ENCODE data around the gene PEX1. TPM values are rescaled to one million over a fixed set of nuclear protein-coding genes. Genes with fewer than 3 reads are reported as not detected.
"Not testable (repeated sequence)": the region's sequence is repeated elsewhere in the genome, so short reads cannot be mapped to it uniquely, and the experiment has no call there.

Gene PEX1
- total RNA-seq, 4 donors from 2014 or later: 17.2 to 29.6 (median 23.1) TPM

DNA sequence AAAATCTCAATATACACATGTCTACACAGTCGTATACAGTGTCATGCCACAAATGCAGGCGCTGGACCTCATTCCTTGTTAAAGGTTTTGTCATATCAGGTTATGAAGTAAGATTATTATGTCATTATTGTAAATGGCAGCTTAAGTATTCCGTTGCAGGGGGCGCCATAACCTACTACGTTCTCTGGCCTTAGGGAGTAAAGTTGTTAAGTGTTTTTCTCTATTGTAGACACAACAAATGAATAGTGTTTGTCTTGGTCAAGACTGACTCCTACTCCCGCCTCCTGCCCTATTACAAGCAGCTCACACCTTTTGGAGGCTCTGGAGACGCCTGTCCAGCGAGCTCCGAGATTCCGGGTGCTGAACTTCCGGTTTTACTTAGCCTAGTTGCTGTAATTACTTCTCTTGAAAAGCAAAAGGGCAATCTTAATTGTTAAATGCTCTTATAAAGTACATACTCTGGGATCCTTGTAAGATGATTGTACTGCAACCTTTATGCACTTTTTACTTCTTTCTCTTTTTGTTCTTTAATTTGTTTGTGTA lies 80.0 kb downstream of the PEX1 start:
- peak overlapping the region; percentile 99 for H3K27ac ChIP-seq
- in situ Hi-C loops (cut with MboI; ENCODE audit: low pct_ligation_motif_present in 1 of 4, low pct_unique_long_range_greater_than_20kb in 1 of 4, low sequenced_read_pairs in 3 of 4): loop anchor here in 2 of 4 donors (25.0 kb wide), 1 partner anchor 211 kb away; the partner anchor contains the start of genes ANKIB1 (in 2 of the 2) and KRIT1 (in 2 of the 2)
- WGBS, 2 donors (ENCODE audit: low coverage in 1 of 2): 0% methylated on average over 11 of the region's 11 CpGs
- no peak for TF ChIP-seq POLR2A (IDR thresholded peaks at IDR 0.05)
- TF ChIP-seq, protein P1, sequence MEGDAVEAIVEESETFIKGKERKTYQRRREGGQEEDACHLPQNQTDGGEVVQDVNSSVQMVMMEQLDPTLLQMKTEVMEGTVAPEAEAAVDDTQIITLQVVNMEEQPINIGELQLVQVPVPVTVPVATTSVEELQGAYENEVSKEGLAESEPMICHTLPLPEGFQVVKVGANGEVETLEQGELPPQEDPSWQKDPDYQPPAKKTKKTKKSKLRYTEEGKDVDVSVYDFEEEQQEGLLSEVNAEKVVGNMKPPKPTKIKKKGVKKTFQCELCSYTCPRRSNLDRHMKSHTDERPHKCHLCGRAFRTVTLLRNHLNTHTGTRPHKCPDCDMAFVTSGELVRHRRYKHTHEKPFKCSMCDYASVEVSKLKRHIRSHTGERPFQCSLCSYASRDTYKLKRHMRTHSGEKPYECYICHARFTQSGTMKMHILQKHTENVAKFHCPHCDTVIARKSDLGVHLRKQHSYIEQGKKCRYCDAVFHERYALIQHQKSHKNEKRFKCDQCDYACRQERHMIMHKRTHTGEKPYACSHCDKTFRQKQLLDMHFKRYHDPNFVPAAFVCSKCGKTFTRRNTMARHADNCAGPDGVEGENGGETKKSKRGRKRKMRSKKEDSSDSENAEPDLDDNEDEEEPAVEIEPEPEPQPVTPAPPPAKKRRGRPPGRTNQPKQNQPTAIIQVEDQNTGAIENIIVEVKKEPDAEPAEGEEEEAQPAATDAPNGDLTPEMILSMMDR (IDR thresholded peaks at IDR 0.05): peak; percentile 23 to 50 (median 40)
- TF ChIP-seq EP300 (IDR thresholded peaks at IDR 0.05; ENCODE audit: low read depth): no peak
- peak in 1 of 3 donors; percentile 8 for TF ChIP-seq POLR2AphosphoS5 (IDR thresholded peaks at IDR 0.05)
- H3K4me3 ChIP-seq: peak overlapping the region; percentile 91 to 99 (median 98)
- intact Hi-C loops (cut with DNase I; ENCODE audit: low total_unique reads): loop anchor here (5.0 kb wide), 1 partner anchor 201 kb away; the partner anchor contains the start of genes ANKIB1 and KRIT1
- H3K4me1 ChIP-seq: peaks cover 0 to 18% (median 9%) of the 10 kb centered on the region in 4 donors
- DNase-seq: peak; percentile 67
- no peaks in the 10 kb centered on the region for H3K9me3 ChIP-seq
- H3K27me3 ChIP-seq: no peaks in the 10 kb centered on the region
- peaks cover 0 to 18% (median 7%) of the 10 kb centered on the region in 4 donors for H3K36me3 ChIP-seq

DNA sequence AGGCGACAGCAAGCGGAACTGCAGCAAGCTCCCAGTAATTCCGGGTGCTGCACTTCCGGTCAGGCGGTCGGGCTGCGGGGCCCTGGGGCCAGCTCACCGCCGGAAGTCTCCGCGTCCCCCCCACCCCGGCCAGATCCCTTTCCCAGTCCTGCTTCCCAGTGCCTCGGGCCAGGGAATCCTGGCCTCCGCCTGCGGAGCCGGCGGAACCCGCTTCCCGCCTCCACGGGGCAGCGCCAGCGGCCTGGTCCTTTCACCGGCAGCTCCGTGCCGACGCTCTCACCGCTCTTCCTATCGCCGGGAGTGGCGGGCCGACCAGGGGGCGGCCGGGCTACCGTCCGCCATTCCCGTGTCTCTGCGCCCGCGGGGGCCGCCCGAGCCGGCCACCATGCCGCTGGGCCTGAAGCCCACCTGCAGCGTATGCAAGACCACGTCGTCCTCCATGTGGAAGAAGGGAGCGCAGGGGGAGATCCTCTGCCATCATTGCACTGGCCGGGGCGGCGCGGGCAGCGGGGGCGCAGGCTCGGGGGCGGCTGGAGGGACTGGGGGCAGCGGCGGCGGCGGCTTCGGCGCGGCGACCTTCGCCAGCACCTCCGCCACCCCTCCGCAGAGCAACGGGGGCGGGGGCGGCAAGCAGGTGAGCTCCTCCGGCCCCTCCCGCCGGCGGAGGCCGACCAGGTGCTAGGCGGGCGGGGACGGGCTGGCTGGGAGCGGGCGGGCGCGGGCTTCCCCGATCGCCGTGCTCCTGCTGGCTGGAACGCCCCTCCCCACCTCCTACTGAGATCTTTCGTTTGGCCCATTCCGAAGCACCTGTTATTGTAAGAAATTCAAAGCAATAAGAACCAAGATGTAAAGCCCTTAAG lies 80.7 kb downstream of the PEX1 start, which contains the start of gene GATAD1:
TSS of gene GATAD1 (plus strand) at position 138 of the 860 bp plus-strand sequence. CDS start at position 386, 248 bp downstream.
- H3K27me3 ChIP-seq: no peaks in the 10 kb centered on the region
- H3K27ac ChIP-seq: peak within 1 kb of the TSS; percentile 99
- intact Hi-C loops (cut with DNase I; ENCODE audit: low total_unique reads) (loop anchor here (5.0 kb wide), 1 partner anchor 200 kb away; the partner anchor contains the start of genes ANKIB1 and KRIT1), in situ Hi-C loops (cut with MboI; ENCODE audit: low pct_ligation_motif_present in 1 of 4, low pct_unique_long_range_greater_than_20kb in 1 of 4, low sequenced_read_pairs in 3 of 4) (loop anchor here in 2 of 4 donors (25.0 kb wide), 1 partner anchor 210 kb away; the partner anchor contains the start of genes ANKIB1 (in 2 of the 2) and KRIT1 (in 2 of the 2))
- H3K9me3 ChIP-seq: no peaks in the 10 kb centered on the region
- peak; percentile 87 for TF ChIP-seq POLR2A (IDR thresholded peaks at IDR 0.05)
- no peak for TF ChIP-seq EP300 (IDR thresholded peaks at IDR 0.05; ENCODE audit: low read depth)
- TF ChIP-seq POLR2AphosphoS5 (IDR thresholded peaks at IDR 0.05): peak; percentile 77 to 90 (median 82)
- TF ChIP-seq, protein P1 (IDR thresholded peaks at IDR 0.05): peak; percentile 1 to 98 (median 93)
- peaks cover 0 to 15% (median 7%) of the 10 kb centered on the region in 4 donors for H3K36me3 ChIP-seq
- DNase-seq: peak; percentile 93
- peaks cover 0 to 18% (median 9%) of the 10 kb centered on the region in 4 donors for H3K4me1 ChIP-seq
- 0 to 1% methylated on average over 5 to 52 of the region's 87 CpGs for WGBS, 2 donors (ENCODE audit: low coverage in 1 of 2)
- peak within 1 kb of the TSS; percentile 91 to 99 (median 98) for H3K4me3 ChIP-seq

DNA sequence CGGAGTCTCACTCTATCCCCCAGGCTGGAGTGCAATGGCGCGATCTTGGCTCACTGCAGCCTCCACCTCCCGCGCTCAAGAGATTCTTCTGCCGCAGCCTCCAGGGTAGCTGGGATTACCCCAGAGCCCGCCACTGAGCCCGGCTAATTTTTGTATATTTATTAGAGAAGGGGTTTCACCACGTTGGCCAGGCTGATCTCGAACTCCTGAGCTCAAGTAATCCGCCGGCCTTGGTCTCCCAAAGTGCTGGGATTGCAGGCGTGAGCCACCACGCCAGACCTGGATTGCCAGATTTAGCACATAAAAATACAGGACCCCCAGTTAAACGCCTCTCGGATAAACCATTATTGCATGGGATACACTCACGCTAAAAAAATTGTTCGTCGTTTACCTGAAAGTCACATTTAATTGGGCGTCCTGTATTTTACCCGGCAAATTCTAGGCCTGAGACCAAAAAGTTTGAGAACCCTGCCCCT lies 81.4 kb downstream of the PEX1 start:
- peak; percentile 17 for DNase-seq
- TF ChIP-seq, protein P1 (IDR thresholded peaks at IDR 0.05): peak in 1 of 5 experiments; percentile 97
- no peak for TF ChIP-seq EP300 (IDR thresholded peaks at IDR 0.05; ENCODE audit: low read depth)
- Histone ChIP-seq H3K4me1 (peaks cover 0 to 18% (median 9%) of the 10 kb centered on the region in 4 donors), H3K27me3 (no peaks in the 10 kb centered on the region), H3K36me3 (peaks cover 0 to 15% (median 6%) of the 10 kb centered on the region in 4 donors), H3K9me3 (no peaks in the 10 kb centered on the region), H3K27ac (peak overlapping the region; percentile 99), H3K4me3 (peak overlapping the region in 3 of 4 donors; percentile 91 to 99 (median 97))
- intact Hi-C loops (cut with DNase I; ENCODE audit: low total_unique reads): loop anchor here (5.0 kb wide), 1 partner anchor 200 kb away; the partner anchor contains the start of genes ANKIB1 and KRIT1
- 56% methylated on average over 21 of the region's 21 CpGs; no CpG with 5 or more reads in 1 of the 2 donors for WGBS, 2 donors (ENCODE audit: low coverage in 1 of 2)
- in situ Hi-C loops (cut with MboI; ENCODE audit: low pct_ligation_motif_present in 1 of 4, low pct_unique_long_range_greater_than_20kb in 1 of 4, low sequenced_read_pairs in 3 of 4): loop anchor here in 2 of 4 donors (25.0 kb wide), 1 partner anchor 210 kb away; the partner anchor contains the start of genes ANKIB1 (in 2 of the 2) and KRIT1 (in 2 of the 2)

GRCh38 chr7:92442720-92443119 lies 85.6 kb downstream of the PEX1 start:
- H3K4me3 ChIP-seq; H3K4me1 ChIP-seq; DNase-seq; H3K27me3 ChIP-seq; H3K36me3 ChIP-seq; intact Hi-C loops (cut with DNase I; ENCODE audit: low total_unique reads); H3K27ac ChIP-seq; H3K9me3 ChIP-seq: not testable (repeated sequence)
- in situ Hi-C loops (cut with MboI; ENCODE audit: low pct_ligation_motif_present in 1 of 4, low pct_unique_long_range_greater_than_20kb in 1 of 4, low sequenced_read_pairs in 3 of 4): loop anchor here in 2 of 4 donors (25.0 kb wide), 1 partner anchor 205 kb away; the partner anchor contains the start of genes ANKIB1 (in 2 of the 2) and KRIT1 (in 2 of the 2)
- WGBS, 2 donors (ENCODE audit: low coverage in 1 of 2): 81 to 90% methylated on average over 2 of the region's 2 CpGs

Measured in transverse colon (tissue), 4 donors.